ENCODE results near the gene LRRC43. TPM values are rescaled to one million over a fixed set of nuclear protein-coding genes. Genes with fewer than 3 reads are reported as not detected.

LRRC43 gene
- total RNA-seq, 1 donor from 2014 or later, result under 0.01 TPM

GRCh38 chr12:122190842-122191668, 8.1 kb downstream of the LRRC43 start:
- FAIRE-seq, result peak; percentile 81

GRCh38 chr12:122192441-122192840, 9.5 kb downstream of the LRRC43 start:
- no peak for TF ChIP-seq CTCF (IDR thresholded peaks at IDR 0.05; ENCODE audit: insufficient read depth, low read length, severe bottlenecking)
- Histone ChIP-seq H3K4me3 (ENCODE audit: low read depth, low read length) (no peak overlapping the region), H3K36me3 (ENCODE audit: control insufficient read depth, insufficient read depth, low read length) (no peaks in the 10 kb centered on the region), H3K27me3 (ENCODE audit: control insufficient read depth, insufficient read depth, low read length) (no peaks in the 10 kb centered on the region)
- DNase-seq (ENCODE audit: low read depth) (no peak), FAIRE-seq (no peak)

More at GRCh38 chr12:122190842-122191668, 8.1 kb downstream of the LRRC43 start:
- Histone ChIP-seq H3K4me3 (ENCODE audit: low read depth, low read length) (no peak overlapping the region), H3K36me3 (ENCODE audit: control insufficient read depth, insufficient read depth, low read length) (no peaks in the 10 kb centered on the region), H3K27me3 (ENCODE audit: control insufficient read depth, insufficient read depth, low read length) (no peaks in the 10 kb centered on the region)
- peak; percentile 68 for DNase-seq (ENCODE audit: low read depth)
- peak; percentile 89 for TF ChIP-seq CTCF (IDR thresholded peaks at IDR 0.05; ENCODE audit: insufficient read depth, low read length, severe bottlenecking)

- no peak for TF ChIP-seq CTCF (IDR thresholded peaks at IDR 0.05; ENCODE audit: insufficient read depth, low read length, severe bottlenecking)
- no peak overlapping the region for H3K4me3 ChIP-seq (ENCODE audit: low read depth, low read length)
- no peaks in the 10 kb centered on the region for H3K27me3 ChIP-seq (ENCODE audit: control insufficient read depth, insufficient read depth, low read length)
- DNase-seq (ENCODE audit: low read depth) (no peak), FAIRE-seq (no peak)
- no peaks in the 10 kb centered on the region for H3K36me3 ChIP-seq (ENCODE audit: control insufficient read depth, insufficient read depth, low read length)
These were observed 11.9 kb downstream of the LRRC43 start for GRCh38 chr12:122194804-122195203.

GRCh38 chr12:122195405-122195804, 12.5 kb downstream of the LRRC43 start:
- TF ChIP-seq CTCF (IDR thresholded peaks at IDR 0.05; ENCODE audit: insufficient read depth, low read length, severe bottlenecking), result no peak
- Histone ChIP-seq H3K4me3 (ENCODE audit: low read depth, low read length) (no peak overlapping the region), H3K27me3 (ENCODE audit: control insufficient read depth, insufficient read depth, low read length) (no peaks in the 10 kb centered on the region), H3K36me3 (ENCODE audit: control insufficient read depth, insufficient read depth, low read length) (no peaks in the 10 kb centered on the region)
- FAIRE-seq, result no peak
- no peak for DNase-seq (ENCODE audit: low read depth)

GRCh38 chr12:122197612-122197966, 14.7 kb downstream of the LRRC43 start:
- H3K36me3 ChIP-seq (ENCODE audit: control insufficient read depth, insufficient read depth, low read length), result no peaks in the 10 kb centered on the region
- no peaks in the 10 kb centered on the region for H3K27me3 ChIP-seq (ENCODE audit: control insufficient read depth, insufficient read depth, low read length)
- no peak for TF ChIP-seq CTCF (IDR thresholded peaks at IDR 0.05; ENCODE audit: insufficient read depth, low read length, severe bottlenecking)
- FAIRE-seq (no peak), DNase-seq (ENCODE audit: low read depth) (peak; percentile 32)
- H3K4me3 ChIP-seq (ENCODE audit: low read depth, low read length), result no peak overlapping the region
